Astrocyte (in vitro differentiated cells and primary cell): ENCODE data around the gene BMPER. TPM values are rescaled to one million over a fixed set of nuclear protein-coding genes. Genes with fewer than 3 reads are reported as not detected.

Experiments used
- DNase-seq: peaks from one replicate; pipeline ENCODE4 v3.0.0-alpha.2; 2010; ENCODE audit warnings: low read depth
- FAIRE-seq: peaks from 2 replicates; lab custom pipeline; 2011; peaks lifted over from hg19 to GRCh38; lab: Jason Lieb, UNC
- H2AFZ ChIP-seq: 2 replicates; pipeline ENCODE4 v1.6.0; 2012; ENCODE audit warnings: low read depth, low read length, inconsistent platforms
- H3K27ac ChIP-seq: 2 replicates; pipeline ENCODE4 v1.5.1; 2011; ENCODE audit warnings: low read depth, low read length, inconsistent platforms
- H3K27me3 ChIP-seq: 2 replicates; pipeline ENCODE4 v1.6.0; 2011; ENCODE audit warnings: low read length, inconsistent platforms; ENCODE audit not compliant: insufficient read depth
- H3K36me3 ChIP-seq: 2 replicates; pipeline ENCODE4 v1.5.1; 2011; ENCODE audit warnings: low read length, inconsistent platforms; ENCODE audit not compliant: insufficient read depth
- H3K4me1 ChIP-seq: 2 replicates; pipeline ENCODE4 v1.5.1; 2011; ENCODE audit warnings: low read length, inconsistent platforms; ENCODE audit not compliant: insufficient read depth
- H3K4me2 ChIP-seq: 2 replicates; pipeline ENCODE4 v1.6.0; 2012; ENCODE audit warnings: low read length, inconsistent platforms
- H3K4me3 ChIP-seq: 2 replicates; pipeline ENCODE4 v1.5.1; 2011; ENCODE audit warnings: low read depth, mild to moderate bottlenecking, low read length, inconsistent platforms; ENCODE audit not compliant: insufficient read depth
- H3K79me2 ChIP-seq: 2 replicates; pipeline ENCODE4 v1.6.0; 2012; ENCODE audit warnings: mild to moderate bottlenecking, low read length, inconsistent platforms; ENCODE audit not compliant: insufficient read depth
- H3K9ac ChIP-seq: 2 replicates; pipeline ENCODE4 v1.6.0; 2012; ENCODE audit warnings: mild to moderate bottlenecking, low read length, inconsistent platforms
- H3K9me3 ChIP-seq: 2 replicates; pipeline ENCODE4 v1.5.1; 2012; ENCODE audit warnings: low read depth, mild to moderate bottlenecking, low read length, inconsistent platforms; ENCODE audit not compliant: insufficient read depth
- H4K20me1 ChIP-seq: 2 replicates; pipeline ENCODE4 v1.6.0; 2012; ENCODE audit warnings: low read length, inconsistent platforms; ENCODE audit not compliant: insufficient read depth
- H3K27ac Mint-ChIP-seq: one replicate; pipeline ENCODE4 v1.8.0; 2021; ENCODE audit warnings: mild to moderate bottlenecking, mixed read lengths; ENCODE audit not compliant: unreplicated experiment
- H3K27me3 Mint-ChIP-seq: one replicate; pipeline ENCODE4 v1.8.0; 2021; ENCODE audit warnings: low read depth, mixed read lengths; ENCODE audit not compliant: unreplicated experiment
- H3K36me3 Mint-ChIP-seq: one replicate; pipeline ENCODE4 v1.8.0; 2021; ENCODE audit warnings: low read depth, mixed read lengths; ENCODE audit not compliant: unreplicated experiment
- H3K4me1 Mint-ChIP-seq: one replicate; pipeline ENCODE4 v1.8.0; 2021; ENCODE audit warnings: low read depth, mixed read lengths; ENCODE audit not compliant: unreplicated experiment
- H3K4me3 Mint-ChIP-seq: one replicate; pipeline ENCODE4 v1.8.0; 2021; ENCODE audit warnings: mild to moderate bottlenecking, moderate library complexity, mixed read lengths; ENCODE audit not compliant: unreplicated experiment
- H3K9me3 Mint-ChIP-seq: one replicate; pipeline ENCODE4 v1.8.0; 2021; ENCODE audit warnings: mild to moderate bottlenecking, mixed read lengths; ENCODE audit not compliant: unreplicated experiment
- EZH2 ChIP-seq: IDR thresholded peaks from 2 replicates; pipeline ENCODE4 v1.6.1; 2012; ENCODE audit warnings: mild to moderate bottlenecking, low read length, inconsistent platforms; ENCODE audit not compliant: insufficient read depth
- total RNA-seq: library from RNA; stranded (reverse); gene quantifications from 2 replicates; pipeline ENCODE4 v1.2.1, GENCODE V29; 2021
- TF ChIP-seq, protein P1 (sequence below): IDR thresholded peaks from 2 replicates; pipeline ENCODE4 v1.5.1; 2011; ENCODE audit warnings: low read depth, mild to moderate bottlenecking, inconsistent platforms, low read length, moderate library complexity; ENCODE audit not compliant: insufficient read depth

Gene BMPER
- total RNA-seq, 1 donor from 2014 or later, result 4.4 TPM

GRCh38 chr7:34115503-34115902, 210.2 kb downstream of the BMPER start:
- no peak for FAIRE-seq
- H2AFZ ChIP-seq, result no peak overlapping the region
- H3K9me3 ChIP-seq, result no peaks in the 10 kb centered on the region
- no peaks in the 10 kb centered on the region for H3K4me1 ChIP-seq
- H3K79me2 ChIP-seq, result no peaks in the 10 kb centered on the region
- Mint-ChIP-seq H3K4me3 (no peak overlapping the region), H3K4me1 (no peaks in the 10 kb centered on the region), H3K27ac (no peak overlapping the region), H3K36me3 (no peaks in the 10 kb centered on the region), H3K9me3 (peaks cover 5% of the 10 kb centered on the region), H3K27me3 (no peaks in the 10 kb centered on the region)
- H3K4me2 ChIP-seq, result no peak overlapping the region
- no peak for TF ChIP-seq EZH2
- TF ChIP-seq, protein P1, sequence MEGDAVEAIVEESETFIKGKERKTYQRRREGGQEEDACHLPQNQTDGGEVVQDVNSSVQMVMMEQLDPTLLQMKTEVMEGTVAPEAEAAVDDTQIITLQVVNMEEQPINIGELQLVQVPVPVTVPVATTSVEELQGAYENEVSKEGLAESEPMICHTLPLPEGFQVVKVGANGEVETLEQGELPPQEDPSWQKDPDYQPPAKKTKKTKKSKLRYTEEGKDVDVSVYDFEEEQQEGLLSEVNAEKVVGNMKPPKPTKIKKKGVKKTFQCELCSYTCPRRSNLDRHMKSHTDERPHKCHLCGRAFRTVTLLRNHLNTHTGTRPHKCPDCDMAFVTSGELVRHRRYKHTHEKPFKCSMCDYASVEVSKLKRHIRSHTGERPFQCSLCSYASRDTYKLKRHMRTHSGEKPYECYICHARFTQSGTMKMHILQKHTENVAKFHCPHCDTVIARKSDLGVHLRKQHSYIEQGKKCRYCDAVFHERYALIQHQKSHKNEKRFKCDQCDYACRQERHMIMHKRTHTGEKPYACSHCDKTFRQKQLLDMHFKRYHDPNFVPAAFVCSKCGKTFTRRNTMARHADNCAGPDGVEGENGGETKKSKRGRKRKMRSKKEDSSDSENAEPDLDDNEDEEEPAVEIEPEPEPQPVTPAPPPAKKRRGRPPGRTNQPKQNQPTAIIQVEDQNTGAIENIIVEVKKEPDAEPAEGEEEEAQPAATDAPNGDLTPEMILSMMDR, result no peak
- no peak overlapping the region for H3K4me3 ChIP-seq
- no peaks in the 10 kb centered on the region for H4K20me1 ChIP-seq
- H3K9ac ChIP-seq, result no peak overlapping the region
- DNase-seq, result no peak
- no peak overlapping the region for H3K27ac ChIP-seq
- H3K36me3 ChIP-seq, result no peaks in the 10 kb centered on the region
- H3K27me3 ChIP-seq, result no peaks in the 10 kb centered on the region

GRCh38 chr7:34117573-34117972, 212.2 kb downstream of the BMPER start:
- Histone ChIP-seq H3K4me1 (no peaks in the 10 kb centered on the region), H3K27me3 (no peaks in the 10 kb centered on the region), H3K79me2 (no peaks in the 10 kb centered on the region), H3K27ac (no peak overlapping the region), H3K9me3 (no peaks in the 10 kb centered on the region), H3K4me3 (no peak overlapping the region), H3K36me3 (no peaks in the 10 kb centered on the region), H4K20me1 (no peaks in the 10 kb centered on the region), H2AFZ (no peak overlapping the region), H3K9ac (no peak overlapping the region), H3K4me2 (no peak overlapping the region)
- no peak for TF ChIP-seq EZH2
- TF ChIP-seq, protein P1, result no peak
- Mint-ChIP-seq H3K27ac (no peak overlapping the region), H3K4me1 (no peaks in the 10 kb centered on the region), H3K9me3 (peaks cover 5% of the 10 kb centered on the region), H3K4me3 (no peak overlapping the region), H3K27me3 (no peaks in the 10 kb centered on the region), H3K36me3 (no peaks in the 10 kb centered on the region)
- no peak for FAIRE-seq
- DNase-seq, result no peak

GRCh38 chr7:34121366-34121765, 216.0 kb downstream of the BMPER start:
- Histone ChIP-seq H3K27me3 (no peaks in the 10 kb centered on the region), H3K79me2 (no peaks in the 10 kb centered on the region), H3K4me2 (no peak overlapping the region), H3K9me3 (no peaks in the 10 kb centered on the region), H3K36me3 (no peaks in the 10 kb centered on the region), H3K9ac (no peak overlapping the region), H4K20me1 (no peaks in the 10 kb centered on the region), H3K4me3 (no peak overlapping the region), H3K27ac (no peak overlapping the region), H3K4me1 (no peaks in the 10 kb centered on the region), H2AFZ (no peak overlapping the region)
- H3K4me3 Mint-ChIP-seq, result no peak overlapping the region
- H3K27me3 Mint-ChIP-seq, result no peaks in the 10 kb centered on the region
- peaks cover 4% of the 10 kb centered on the region for H3K36me3 Mint-ChIP-seq
- TF ChIP-seq EZH2, result no peak
- TF ChIP-seq, protein P1, result no peak
- H3K27ac Mint-ChIP-seq, result no peak overlapping the region
- FAIRE-seq, result no peak
- H3K9me3 Mint-ChIP-seq, result peaks cover 7% of the 10 kb centered on the region
- H3K4me1 Mint-ChIP-seq, result no peaks in the 10 kb centered on the region
- no peak for DNase-seq
